ENCODE data around the gene OLFM4. TPM values are rescaled to one million over a fixed set of nuclear protein-coding genes. Genes with fewer than 3 reads are reported as not detected.

Gene OLFM4
- total RNA-seq, 4 donors from 2014 or later: 0.09 to 0.79 (median 0.13) TPM; not detected in 1

DNA sequence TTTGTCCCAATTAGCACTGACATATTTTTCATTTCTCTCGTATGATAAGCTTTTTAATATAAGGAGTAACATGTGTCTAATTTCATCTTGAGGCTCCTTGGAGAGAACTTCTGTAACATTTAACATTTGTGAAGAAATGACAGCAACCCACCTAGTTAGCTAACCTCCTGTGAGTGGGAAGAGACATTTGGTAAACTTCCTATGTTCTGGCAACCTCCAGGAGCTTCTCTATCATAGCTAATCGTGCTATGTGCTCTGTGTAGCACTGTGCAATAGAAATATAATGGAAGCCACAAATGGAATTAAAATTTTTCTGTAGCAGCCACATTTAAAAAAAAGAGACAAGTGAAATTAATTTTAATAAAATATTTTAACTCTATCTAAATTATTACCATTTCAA, 5.4 kb upstream of the OLFM4 start:
- ATAC-seq (ENCODE audit: low FRiP score) (no peak), DNase-seq (ENCODE audit: low spot score) (no peak)
- TF ChIP-seq, protein P1, sequence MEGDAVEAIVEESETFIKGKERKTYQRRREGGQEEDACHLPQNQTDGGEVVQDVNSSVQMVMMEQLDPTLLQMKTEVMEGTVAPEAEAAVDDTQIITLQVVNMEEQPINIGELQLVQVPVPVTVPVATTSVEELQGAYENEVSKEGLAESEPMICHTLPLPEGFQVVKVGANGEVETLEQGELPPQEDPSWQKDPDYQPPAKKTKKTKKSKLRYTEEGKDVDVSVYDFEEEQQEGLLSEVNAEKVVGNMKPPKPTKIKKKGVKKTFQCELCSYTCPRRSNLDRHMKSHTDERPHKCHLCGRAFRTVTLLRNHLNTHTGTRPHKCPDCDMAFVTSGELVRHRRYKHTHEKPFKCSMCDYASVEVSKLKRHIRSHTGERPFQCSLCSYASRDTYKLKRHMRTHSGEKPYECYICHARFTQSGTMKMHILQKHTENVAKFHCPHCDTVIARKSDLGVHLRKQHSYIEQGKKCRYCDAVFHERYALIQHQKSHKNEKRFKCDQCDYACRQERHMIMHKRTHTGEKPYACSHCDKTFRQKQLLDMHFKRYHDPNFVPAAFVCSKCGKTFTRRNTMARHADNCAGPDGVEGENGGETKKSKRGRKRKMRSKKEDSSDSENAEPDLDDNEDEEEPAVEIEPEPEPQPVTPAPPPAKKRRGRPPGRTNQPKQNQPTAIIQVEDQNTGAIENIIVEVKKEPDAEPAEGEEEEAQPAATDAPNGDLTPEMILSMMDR (IDR thresholded peaks at IDR 0.05): no peak

DNA sequence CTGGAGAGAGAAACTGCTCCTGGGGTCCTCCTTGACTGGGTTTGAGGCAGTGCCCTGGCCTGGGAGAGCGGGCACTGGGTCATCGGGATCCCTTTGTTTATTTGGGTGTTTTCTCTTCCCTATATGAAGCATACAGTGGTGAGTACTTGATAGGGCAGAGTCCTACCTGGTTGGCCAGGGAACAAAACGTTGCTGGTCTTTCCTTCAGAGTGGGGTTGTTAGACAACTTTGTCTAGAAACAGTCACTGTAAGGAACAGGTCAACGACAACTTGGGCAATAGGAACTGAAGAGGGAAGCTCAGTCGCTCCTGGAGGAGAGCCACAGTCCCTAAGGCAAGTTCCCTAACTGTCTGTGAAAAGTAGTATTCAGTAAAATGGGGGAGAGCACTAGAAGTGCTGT, 550 bp upstream of the OLFM4 start:
- no peak for DNase-seq (ENCODE audit: low spot score)
- TF ChIP-seq, protein P1 (IDR thresholded peaks at IDR 0.05): no peak
- no peak for ATAC-seq (ENCODE audit: low FRiP score)

DNA sequence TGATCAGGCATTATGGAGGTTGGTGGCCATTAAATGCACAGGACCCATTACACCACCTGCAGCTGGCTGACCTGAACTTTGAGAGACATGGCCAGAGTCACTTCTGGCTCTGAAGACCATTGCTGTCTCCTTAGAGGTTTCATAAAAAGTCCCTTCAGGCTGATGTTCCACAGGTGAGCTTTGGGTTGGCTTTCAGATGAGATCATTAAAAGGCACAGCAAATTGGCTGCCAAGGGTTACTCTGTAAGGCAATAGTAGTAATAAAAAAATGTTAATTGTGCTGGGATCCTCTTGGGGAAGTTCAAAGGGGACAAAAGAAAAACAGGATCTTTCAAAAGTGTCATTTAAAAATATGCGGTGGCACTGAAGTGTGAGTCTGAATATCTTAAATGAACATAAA, 4.2 kb downstream of the OLFM4 start:
- DNase-seq (ENCODE audit: low spot score) (no peak), ATAC-seq (ENCODE audit: low FRiP score) (no peak)
- TF ChIP-seq, protein P1 (IDR thresholded peaks at IDR 0.05): no peak

DNA sequence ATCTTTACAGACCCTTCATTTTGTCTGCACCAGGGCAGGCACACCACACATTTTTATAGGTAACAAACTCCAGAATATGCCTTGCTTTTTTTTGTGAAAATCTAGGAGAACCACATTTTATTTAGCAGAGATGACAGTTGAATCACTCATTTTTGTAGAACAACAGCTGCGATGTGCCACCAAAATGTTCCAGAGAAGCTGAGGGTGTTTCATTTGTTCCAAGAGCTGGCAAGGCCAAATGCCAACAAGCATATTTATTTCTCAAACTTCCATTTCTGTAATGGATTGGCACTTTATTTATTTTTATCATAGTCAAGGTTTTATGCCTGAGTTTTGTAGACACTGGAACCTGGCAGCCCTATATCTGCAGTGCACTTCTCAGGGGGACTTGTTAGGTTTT, 10.4 kb downstream of the OLFM4 start:
- DNase-seq (ENCODE audit: low spot score) (no peak), ATAC-seq (ENCODE audit: low FRiP score) (no peak)
- TF ChIP-seq, protein P1 (IDR thresholded peaks at IDR 0.05): no peak

DNA sequence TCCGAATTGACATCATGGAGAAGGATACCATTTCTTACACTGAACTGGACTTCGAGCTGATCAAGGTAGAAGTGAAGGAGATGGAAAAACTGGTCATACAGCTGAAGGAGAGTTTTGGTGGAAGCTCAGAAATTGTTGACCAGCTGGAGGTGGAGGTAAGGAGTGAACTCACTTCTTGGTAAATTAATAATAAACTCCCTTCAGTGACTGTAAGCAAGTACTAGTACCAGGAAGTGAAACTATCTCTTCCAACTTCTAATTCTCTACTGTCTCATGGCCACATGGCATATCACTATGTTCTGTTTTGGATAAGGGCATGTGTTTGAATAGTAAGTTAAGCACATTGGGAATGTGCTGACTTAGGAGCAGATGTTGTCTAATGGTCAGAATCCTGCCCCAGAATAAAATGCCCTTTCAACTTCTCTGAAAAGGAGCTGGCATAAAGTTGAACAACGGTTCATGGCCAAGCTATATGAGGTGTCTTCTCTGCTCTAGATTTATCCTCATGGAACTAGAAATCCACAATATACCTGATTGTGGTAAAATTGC, 13.4 kb downstream of the OLFM4 start:
- ATAC-seq (ENCODE audit: low FRiP score) (no peak), DNase-seq (ENCODE audit: low spot score) (no peak)
- TF ChIP-seq, protein P1 (IDR thresholded peaks at IDR 0.05): no peak

DNA sequence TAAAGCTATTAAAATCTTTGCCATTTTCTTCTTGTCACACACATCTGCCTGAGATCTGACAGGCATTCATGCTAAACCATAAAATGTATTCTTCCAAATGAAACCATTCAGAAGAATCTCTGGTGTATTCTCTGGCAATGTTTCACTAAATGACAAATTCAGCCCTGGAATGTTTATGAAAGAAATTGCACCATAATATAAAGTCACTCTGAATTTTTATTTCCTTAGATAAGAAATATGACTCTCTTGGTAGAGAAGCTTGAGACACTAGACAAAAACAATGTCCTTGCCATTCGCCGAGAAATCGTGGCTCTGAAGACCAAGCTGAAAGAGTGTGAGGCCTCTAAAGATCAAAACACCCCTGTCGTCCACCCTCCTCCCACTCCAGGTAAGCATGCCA, 14.3 kb downstream of the OLFM4 start:
- ATAC-seq (ENCODE audit: low FRiP score) (no peak), DNase-seq (ENCODE audit: low spot score) (no peak)
- TF ChIP-seq, protein P1 (IDR thresholded peaks at IDR 0.05): no peak

DNA sequence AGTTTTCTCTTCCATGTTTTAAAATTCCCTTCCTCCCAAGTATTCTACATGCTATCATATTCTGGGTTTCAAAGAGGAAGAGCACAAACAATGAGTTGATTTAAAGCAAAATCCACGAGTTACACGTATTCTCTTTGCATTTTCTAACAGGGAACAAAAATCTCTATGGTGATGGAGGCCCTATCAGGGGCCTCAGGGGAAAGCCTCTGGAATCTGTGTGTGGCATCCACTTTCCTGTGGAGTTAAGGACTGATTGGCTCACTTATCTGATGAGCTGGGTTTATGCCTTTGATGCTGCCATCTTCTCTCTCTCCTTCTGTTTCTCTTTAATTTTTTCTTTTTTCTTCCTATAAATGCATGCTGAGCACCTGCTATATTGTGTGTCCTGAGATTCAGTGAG, 14.8 kb downstream of the OLFM4 start:
- DNase-seq (ENCODE audit: low spot score) (no peak), ATAC-seq (ENCODE audit: low FRiP score) (no peak)
- TF ChIP-seq, protein P1 (IDR thresholded peaks at IDR 0.05): no peak

Data from omental fat pad (tissue), 4 donors.